WTC11 (cell line): ENCODE data around the gene EHMT1. TPM values are rescaled to one million over a fixed set of nuclear protein-coding genes. Genes with fewer than 3 reads are reported as not detected.

ENCODE experiments used
- ATAC-seq: fragments of 200-7000 bp; cut with Tn5 transposase; 2 replicates; pipeline ENCODE4 v1.10.0; 2021; ENCODE audit warnings: mild to moderate bottlenecking, moderate library complexity
- CTCF ChIA-PET: fragments of 300-600 bp; sonication (Branson Sonifier 250); formaldehyde crosslinking; loops from one replicate; lab custom pipeline; 2021; ENCODE audit warnings: antibody characterized with exemption; lab: Charles Lee
- POLR2A ChIA-PET: fragments of 350-600 bp; sonication (Branson Sonifier 250); formaldehyde crosslinking; loops from one replicate; lab custom pipeline; 2021; ENCODE audit warnings: antibody characterized with exemption; lab: Charles Lee
- DNase-seq: peaks from one replicate; pipeline ENCODE4 v3.0.0; 2021; ENCODE audit warnings: low spot score
- H3K27ac Mint-ChIP-seq: 2 replicates; pipeline ENCODE4 v1.8.0; 2021; ENCODE audit warnings: mixed read lengths
- H3K27me3 Mint-ChIP-seq: 2 replicates; pipeline ENCODE4 v1.8.0; 2021; ENCODE audit warnings: low read depth, mild to moderate bottlenecking, moderate library complexity, mixed read lengths
- H3K36me3 Mint-ChIP-seq: 2 replicates; pipeline ENCODE4 v1.8.0; 2021; ENCODE audit warnings: mixed read lengths
- H3K4me1 Mint-ChIP-seq: 2 replicates; pipeline ENCODE4 v1.8.0; 2022; ENCODE audit warnings: mixed read lengths
- H3K4me3 Mint-ChIP-seq: 2 replicates; pipeline ENCODE4 v1.8.0; 2021; ENCODE audit warnings: mild to moderate bottlenecking, moderate library complexity, mixed read lengths
- H3K9me3 Mint-ChIP-seq: 2 replicates; pipeline ENCODE4 v1.8.0; 2021; ENCODE audit warnings: mixed read lengths
- CDX4 ChIP-seq: fragments of 250-450 bp; sonication (Bioruptor Pico); IDR thresholded peaks from 2 replicates; pipeline ENCODE4 v1.9.0; 2021; ENCODE audit warnings: moderate library complexity, mild to moderate bottlenecking, inconsistent platforms, borderline replicate concordance
- CREM ChIP-seq: sonication (generic); formaldehyde crosslinking; IDR thresholded peaks from 2 replicates; pipeline ENCODE4 v1.8.1; 2022; ENCODE audit warnings: mild to moderate bottlenecking, missing genetic modification reagents, moderate library complexity
- E2F1 ChIP-seq: sonication (generic); formaldehyde crosslinking; IDR thresholded peaks from 2 replicates; pipeline ENCODE4 v1.8.0; 2022; ENCODE audit warnings: mild to moderate bottlenecking, missing genetic modification reagents
- E2F4 ChIP-seq: sonication (generic); formaldehyde crosslinking; IDR thresholded peaks from 2 replicates; pipeline ENCODE4 v1.8.1; 2022; ENCODE audit warnings: low read depth, mild to moderate bottlenecking, moderate library complexity, missing genetic modification reagents, borderline replicate concordance
- FOXK1 ChIP-seq: sonication (generic); formaldehyde crosslinking; IDR thresholded peaks from 2 replicates; pipeline ENCODE4 v1.8.0; 2022; ENCODE audit warnings: mild to moderate bottlenecking, moderate library complexity, missing genetic modification reagents
- GABPB1 ChIP-seq: sonication (generic); formaldehyde crosslinking; IDR thresholded peaks from 2 replicates; pipeline ENCODE4 v1.8.1; 2023; ENCODE audit warnings: mild to moderate bottlenecking, missing genetic modification reagents
- GRHL2 ChIP-seq: fragments of 250-450 bp; sonication (Bioruptor Pico); IDR thresholded peaks from 2 replicates; pipeline ENCODE4 v1.8.0; 2022; ENCODE audit warnings: mild to moderate bottlenecking, moderate library complexity; ENCODE audit not compliant: insufficient replicate concordance, severe bottlenecking
- GTF2I ChIP-seq: fragments of 250-450 bp; sonication (Bioruptor Pico); conservative IDR thresholded peaks from 2 replicates; pipeline ENCODE4 v1.4.0; 2021; ENCODE audit warnings: mild to moderate bottlenecking
- HMGA2 ChIP-seq: fragments of 250-450 bp; sonication (Bioruptor Pico); IDR thresholded peaks from 2 replicates; pipeline ENCODE4 v1.4.0; 2021; ENCODE audit warnings: mild to moderate bottlenecking, moderate library complexity
- HMGXB4 ChIP-seq: sonication (generic); formaldehyde crosslinking; IDR thresholded peaks from 2 replicates; pipeline ENCODE4 v1.8.1; 2023; ENCODE audit warnings: mild to moderate bottlenecking, moderate library complexity, missing genetic modification reagents
- IRF1 ChIP-seq: sonication (generic); formaldehyde crosslinking; IDR thresholded peaks from 2 replicates; pipeline ENCODE4 v1.8.0; 2023; ENCODE audit warnings: missing genetic modification reagents
- MAX ChIP-seq: sonication (generic); formaldehyde crosslinking; IDR thresholded peaks from 2 replicates; pipeline ENCODE4 v1.8.0; 2022; ENCODE audit warnings: mild to moderate bottlenecking, missing genetic modification reagents
- MLX ChIP-seq: sonication (generic); formaldehyde crosslinking; IDR thresholded peaks from 2 replicates; pipeline ENCODE4 v1.8.1; 2023; ENCODE audit warnings: mild to moderate bottlenecking, missing genetic modification reagents, moderate library complexity
- MYBL2 ChIP-seq: sonication (generic); formaldehyde crosslinking; IDR thresholded peaks from 2 replicates; pipeline ENCODE4 v1.8.1; 2023; ENCODE audit warnings: mild to moderate bottlenecking, moderate library complexity, missing genetic modification reagents
- NFATC4 ChIP-seq: fragments of 250-450 bp; sonication (Bioruptor Pico); IDR thresholded peaks from 2 replicates; pipeline ENCODE4 v1.9.0; 2021; ENCODE audit warnings: mild to moderate bottlenecking
- RORB ChIP-seq: fragments of 250-450 bp; sonication (Bioruptor Pico); IDR thresholded peaks from 2 replicates; pipeline ENCODE4 v1.9.0; 2021; ENCODE audit warnings: mild to moderate bottlenecking
- SMAD4 ChIP-seq: sonication (generic); formaldehyde crosslinking; IDR thresholded peaks from 2 replicates; pipeline ENCODE4 v1.8.0; 2022; ENCODE audit warnings: mild to moderate bottlenecking, missing genetic modification reagents
- TEAD1 ChIP-seq: sonication (generic); formaldehyde crosslinking; IDR thresholded peaks from 2 replicates; pipeline ENCODE4 v1.8.0; 2022; ENCODE audit warnings: mild to moderate bottlenecking, missing genetic modification reagents
- TEAD4 ChIP-seq: sonication (generic); formaldehyde crosslinking; IDR thresholded peaks from 2 replicates; pipeline ENCODE4 v1.8.0; 2022; ENCODE audit warnings: mild to moderate bottlenecking, missing genetic modification reagents
- ZNF219 ChIP-seq: sonication (generic); formaldehyde crosslinking; IDR thresholded peaks from 2 replicates; pipeline ENCODE4 v1.8.0; 2023; ENCODE audit warnings: missing genetic modification reagents, mild to moderate bottlenecking, borderline replicate concordance
- ZNF232 ChIP-seq: sonication (generic); formaldehyde crosslinking; IDR thresholded peaks from 2 replicates; pipeline ENCODE4 v1.8.0; 2022; ENCODE audit warnings: mild to moderate bottlenecking, missing genetic modification reagents
- total RNA-seq: library from RNA; stranded (reverse); gene quantifications from 3 replicates; pipeline ENCODE4 v1.2.3, GENCODE V29; 2021

Gene EHMT1
- total RNA-seq, 1 experiment from 2014 or later = 170 TPM

GRCh38 chr9:137776306-137776995 is 157.6 kb downstream of the EHMT1 start (continued):
- TF ChIP-seq ZNF219 (CRISPR knock-in tag) = no peak
- no peak for TF ChIP-seq MYBL2
- TF ChIP-seq E2F4 = no peak

GRCh38 chr9:137777761-137778160 is 159.0 kb downstream of the EHMT1 start:
- CTCF ChIA-PET = interaction anchor here (1.6 to 2.0 kb wide), 2 partner anchors 103 to 196 kb away, joined by 3 to 4 read pairs; no protein-coding TSS in a partner anchor
- Mint-ChIP-seq H3K4me3 (no peak overlapping the region), H3K27ac (no peak overlapping the region)
- ATAC-seq (no peak), DNase-seq (no peak)
- no peak for TF ChIP-seq MAX (CRISPR knock-in tag)
- TF ChIP-seq, all 79 proteins: peak for 0
- H3K9me3 Mint-ChIP-seq = no peaks in the 10 kb centered on the region
- POLR2A ChIA-PET = no interaction called here
- no peaks in the 10 kb centered on the region for H3K27me3 Mint-ChIP-seq
- H3K4me1 Mint-ChIP-seq = no peaks in the 10 kb centered on the region
- peaks cover 37% of the 10 kb centered on the region for H3K36me3 Mint-ChIP-seq

GRCh38 chr9:137778336-137778735 is 159.5 kb downstream of the EHMT1 start:
- H3K4me1 Mint-ChIP-seq = no peaks in the 10 kb centered on the region
- no peak overlapping the region for H3K4me3 Mint-ChIP-seq
- ChIA-PET POLR2A (no interaction called here), CTCF (interaction anchor here (2.0 kb wide), 1 partner anchor 196 kb away, joined by 4 read pairs; no protein-coding TSS in a partner anchor)
- no peak for DNase-seq
- H3K27ac Mint-ChIP-seq = peak overlapping the region; percentile 61; the same call in 1 of the 2 replicates
- no peak for ATAC-seq
- peaks cover 36% of the 10 kb centered on the region for H3K36me3 Mint-ChIP-seq
- no peaks in the 10 kb centered on the region for H3K27me3 Mint-ChIP-seq
- H3K9me3 Mint-ChIP-seq = no peaks in the 10 kb centered on the region
- TF ChIP-seq HMGA2 (CRISPR knock-in tag) (no peak), GRHL2 (CRISPR knock-in tag) (no peak), MLX (CRISPR knock-in tag) (no peak), NFATC4 (CRISPR knock-in tag) (no peak), ZNF232 (CRISPR knock-in tag) (no peak), E2F1 (CRISPR knock-in tag) (no peak), GTF2I (CRISPR knock-in tag) (no peak), TEAD4 (CRISPR knock-in tag) (no peak), RORB (no peak), CDX4 (CRISPR knock-in tag) (no peak)

GRCh38 chr9:137778914-137779313 is 160.1 kb downstream of the EHMT1 start:
- Mint-ChIP-seq H3K4me3 (no peak overlapping the region), H3K9me3 (no peaks in the 10 kb centered on the region), H3K27me3 (no peaks in the 10 kb centered on the region), H3K4me1 (no peaks in the 10 kb centered on the region), H3K27ac (no peak overlapping the region), H3K36me3 (peaks cover 38% of the 10 kb centered on the region)
- ChIA-PET CTCF (no interaction called here), POLR2A (no interaction called here)
- ATAC-seq = no peak
- no peak for DNase-seq
- TF ChIP-seq GRHL2 (CRISPR knock-in tag) = no peak
- no peak for TF ChIP-seq GABPB1 (CRISPR knock-in tag)
- no peak for TF ChIP-seq TEAD1 (CRISPR knock-in tag)
- no peak for TF ChIP-seq IRF1 (CRISPR knock-in tag)
- TF ChIP-seq SMAD4 = no peak
- no peak for TF ChIP-seq HMGXB4 (CRISPR knock-in tag)
- no peak for TF ChIP-seq FOXK1
- no peak for TF ChIP-seq CREM (CRISPR knock-in tag)
- TF ChIP-seq MYBL2 = no peak
